DOHH2 (cell line): ENCODE data around the gene NUP98.

Source experiments
- CTCF ChIP-seq: fragments of 200-600 bp; sonication (generic); IDR thresholded peaks from one replicate; pipeline ENCODE4 v1.5.1; 2014; ENCODE audit warnings: antibody characterized with exemption, mild to moderate bottlenecking, low read depth, low read length; ENCODE audit not compliant: poor library complexity, severe bottlenecking
- EZH2phosphoT487 ChIP-seq: fragments of 200-600 bp; sonication (generic); IDR thresholded peaks from 2 replicates; pipeline ENCODE4 v1.6.1; 2017; ENCODE audit warnings: borderline replicate concordance, mild to moderate bottlenecking, antibody characterized with exemption, low read length, moderate library complexity, mixed read lengths

GRCh38 chr11:3782963-3783362, 14.4 kb downstream of the NUP98 start:
- TF ChIP-seq CTCF, result no peak
- no peak for TF ChIP-seq EZH2phosphoT487
